Pulmonary artery endothelial cell (primary cell): ENCODE measurements around the gene ZNF783. TPM values are rescaled to one million over a fixed set of nuclear protein-coding genes. Genes with fewer than 3 reads are reported as not detected.
"Not testable (repeated sequence)": the region's sequence is repeated elsewhere in the genome, so short reads cannot be mapped to it uniquely, and the experiment has no call there.

ENCODE experiments used
- DNase-seq: peaks from one replicate; pipeline ENCODE4 v3.0.0-alpha.2; 2011; ENCODE audit warnings: low read depth, low spot score
- total RNA-seq: library from RNA; depleted of rRNA; stranded (reverse); fragments of >200 nt; gene quantifications from 2 replicates; pipeline ENCODE4 v1.2.3, GENCODE V29; 2014

The ZNF783 gene
- total RNA-seq, 1 donor from 2014 or later: 5.6 TPM

GRCh38 chr7:149329766-149330334 is 67.9 kb downstream of the ZNF783 start:
- no peak for DNase-seq

- DNase-seq: no peak
These were observed 69.0 kb downstream of the ZNF783 start for GRCh38 chr7:149330914-149331567.

GRCh38 chr7:149332602-149333320 is 70.8 kb downstream of the ZNF783 start:
- DNase-seq: not testable (repeated sequence)

GRCh38 chr7:149333321-149333717 is 71.3 kb downstream of the ZNF783 start:
- no peak for DNase-seq

- DNase-seq: no peak
These were observed 72.2 kb downstream of the ZNF783 start for GRCh38 chr7:149334219-149334618.

Other genes starting within 250 kb of the ZNF783 start
- gene PDIA4, start 233.7 kb upstream of the ZNF783 start, total RNA-seq: 456 and 570 TPM in 2 replicates
- gene ZNF786, start 171.5 kb upstream of the ZNF783 start, total RNA-seq: 6.6 and 9.2 TPM in 2 replicates
- 0.73 and 1.7 TPM in 2 replicates for gene ZNF425, start 135.9 kb upstream of the ZNF783 start, total RNA-seq
- gene ZNF398, start 114.7 kb upstream of the ZNF783 start, total RNA-seq: 4.9 and 5.9 TPM in 2 replicates
- gene ZNF282, start 66.7 kb upstream of the ZNF783 start, total RNA-seq: 27.4 and 30.5 TPM in 2 replicates
- gene ZNF212, start 22.5 kb upstream of the ZNF783 start, total RNA-seq: 4.9 and 5.6 TPM in 2 replicates
- gene ZNF777, start 198.9 kb downstream of the ZNF783 start, total RNA-seq: 3.6 and 4.0 TPM in 2 replicates
- 16.7 and 17.9 TPM in 2 replicates for gene ZNF746, start 235.6 kb downstream of the ZNF783 start, total RNA-seq